ENCODE data around the gene LYRM9.
"Not testable (repeated sequence)": the region's sequence is repeated elsewhere in the genome, so short reads cannot be mapped to it uniquely, and the experiment has no call there.

LYRM9 gene

DNA sequence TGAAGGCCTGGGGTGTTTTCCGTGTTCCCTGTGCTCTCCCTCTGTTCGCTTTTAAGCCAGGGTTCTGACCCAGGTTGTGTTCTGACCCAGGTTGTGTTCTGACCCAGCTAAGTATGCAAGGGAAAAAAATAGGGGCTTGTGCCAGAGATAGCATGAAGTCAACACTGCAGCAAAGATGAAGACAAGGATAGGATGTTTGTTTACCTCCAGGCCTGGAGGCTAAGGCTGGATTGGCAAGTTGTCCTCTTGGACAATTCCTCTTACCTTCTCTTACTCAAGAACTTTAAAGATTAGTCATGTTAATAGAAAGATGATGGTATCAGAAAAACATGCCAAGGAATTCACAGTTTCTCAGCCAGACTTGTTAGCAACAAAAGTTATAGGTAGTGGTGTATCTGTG, 19.4 kb downstream of the LYRM9 start:
- DNase-seq (ENCODE audit: low spot score): no peak

DNA sequence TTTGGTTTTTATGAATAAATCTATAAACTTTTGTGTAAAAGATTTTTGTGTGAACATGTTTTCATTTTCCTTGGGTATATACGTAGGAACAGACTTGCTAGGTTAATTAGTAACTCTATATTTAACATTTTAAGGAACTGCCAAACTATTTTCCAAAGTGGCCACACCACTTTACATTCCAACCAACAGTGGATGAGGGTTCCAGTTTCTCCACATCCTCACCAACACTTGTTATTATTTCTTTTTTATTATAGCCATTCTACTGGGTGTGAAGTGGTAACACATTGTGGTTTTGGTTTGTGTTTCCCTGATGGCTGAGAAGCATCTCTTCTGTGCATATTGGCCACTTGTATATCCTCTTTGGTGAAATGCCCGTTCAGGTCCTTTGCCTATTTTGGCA, 20.0 kb downstream of the LYRM9 start:
- no peak for DNase-seq (ENCODE audit: low spot score)

DNA sequence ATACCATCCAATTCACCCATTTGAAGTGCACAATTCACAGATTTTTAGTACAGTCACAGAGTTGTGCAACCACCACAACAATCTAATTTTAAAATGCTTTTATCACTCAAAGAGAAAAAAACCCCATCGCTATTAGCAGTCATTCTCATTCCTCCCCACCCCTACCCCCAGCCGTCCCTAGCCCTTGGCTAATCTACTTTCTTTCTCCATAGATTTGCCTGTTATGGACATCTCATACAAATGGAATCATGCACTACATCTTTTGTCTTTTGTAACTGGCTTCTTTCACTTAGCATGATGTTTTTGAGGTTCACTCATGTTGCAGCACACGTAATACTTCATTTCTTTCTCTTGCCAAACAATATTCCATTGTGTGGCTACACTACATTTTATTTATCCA, 20.4 kb downstream of the LYRM9 start:
- DNase-seq (ENCODE audit: low spot score): no peak

DNA sequence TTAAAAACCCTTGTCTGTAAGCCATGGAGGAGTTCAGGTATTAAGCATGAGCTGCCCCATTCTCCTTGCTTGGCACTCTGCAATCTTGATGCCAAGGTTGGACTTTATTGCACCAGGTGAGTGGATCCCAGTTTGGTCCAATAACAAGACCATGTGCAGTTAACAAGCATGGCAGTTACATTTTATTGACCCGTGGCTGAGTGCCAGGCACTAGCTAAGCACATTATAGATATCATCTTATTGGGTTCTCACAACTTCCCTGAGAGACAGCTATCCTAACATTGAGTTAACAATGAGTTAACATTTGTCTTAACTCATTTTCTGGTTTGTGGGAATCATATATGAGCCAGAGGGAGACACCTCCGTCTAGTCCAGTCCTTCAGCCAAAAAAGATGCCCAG, 21.8 kb downstream of the LYRM9 start:
- no peak for DNase-seq (ENCODE audit: low spot score)

DNA sequence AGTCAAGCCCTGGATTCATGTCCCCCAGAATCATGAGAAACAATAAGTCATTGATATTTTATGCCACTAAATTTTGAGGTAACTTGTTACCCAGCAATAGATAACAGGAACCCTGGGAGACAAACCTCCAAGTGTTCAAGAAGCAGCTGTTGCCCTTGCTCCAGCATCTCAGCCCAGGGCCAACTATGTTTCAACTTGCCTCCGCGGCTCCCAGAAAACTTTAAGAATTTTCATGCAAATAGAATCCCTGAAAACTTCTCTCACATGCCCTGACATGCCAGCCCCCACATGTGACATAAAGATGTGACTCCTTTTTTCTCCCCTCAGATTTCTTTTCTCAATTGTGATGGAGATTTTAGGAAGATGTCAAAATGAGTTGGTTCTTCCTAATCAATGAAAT, 22.8 kb downstream of the LYRM9 start:
- no peak for DNase-seq (ENCODE audit: low spot score)

DNA sequence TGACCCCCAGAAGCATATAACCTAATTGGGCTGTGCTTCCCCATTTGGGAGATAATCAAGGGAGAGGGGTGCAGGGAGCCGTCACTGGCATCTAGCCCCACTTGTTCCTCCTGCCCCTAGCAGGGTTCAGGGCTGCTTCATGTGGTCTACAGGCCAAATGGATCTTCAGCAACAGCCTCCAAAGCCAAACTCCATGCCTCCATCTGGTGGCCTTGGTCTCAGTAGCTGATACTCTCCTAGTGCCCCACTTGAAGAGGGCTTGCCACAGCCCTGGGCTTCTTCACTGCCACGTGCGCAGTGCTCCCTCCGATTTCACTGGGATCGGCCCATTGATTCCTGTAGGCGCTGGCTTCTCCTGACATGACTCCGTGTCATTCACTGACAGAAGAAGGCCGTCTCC, 24.6 kb downstream of the LYRM9 start:
- no peak for DNase-seq (ENCODE audit: low spot score)

DNA sequence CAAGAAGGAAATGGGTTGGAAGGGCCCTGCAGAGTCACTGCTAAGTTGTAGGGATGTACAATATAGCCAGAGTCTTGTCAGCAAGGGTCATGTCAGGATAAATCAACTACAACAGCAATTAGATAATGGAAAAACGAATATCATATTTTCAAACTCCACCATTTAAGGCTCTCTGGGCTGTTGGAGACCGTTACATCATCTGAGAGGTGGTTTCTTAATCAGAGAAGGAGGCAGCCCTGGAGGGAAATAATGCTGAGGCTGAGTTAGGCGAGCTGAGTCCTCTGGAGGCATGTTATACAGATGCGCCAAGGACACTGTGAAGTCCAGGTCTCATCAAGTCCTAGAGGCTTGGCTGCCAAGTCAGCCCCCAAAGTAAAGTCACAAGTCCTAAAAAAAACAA, 30.3 kb downstream of the LYRM9 start:
- DNase-seq (ENCODE audit: low spot score): no peak

DNA sequence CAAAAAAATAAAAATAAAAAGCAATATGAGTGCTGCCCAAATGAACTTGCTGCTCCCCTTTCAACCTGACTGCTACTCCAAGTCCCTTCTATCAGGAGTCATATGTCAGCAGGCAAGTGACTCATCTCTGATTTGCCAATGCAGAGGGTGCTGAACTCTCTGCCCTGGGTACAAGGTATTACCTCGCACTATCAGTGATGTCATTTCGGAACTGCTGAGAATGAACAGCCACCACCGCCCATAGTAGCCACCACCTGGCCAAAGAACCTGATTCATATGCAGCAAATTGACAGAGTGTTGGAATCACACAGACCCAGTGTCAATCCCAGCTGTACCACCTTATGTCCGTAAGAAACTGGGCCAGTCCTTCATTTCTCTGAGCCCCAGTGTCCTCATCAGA, 31.2 kb downstream of the LYRM9 start:
- DNase-seq (ENCODE audit: low spot score): no peak

DNA sequence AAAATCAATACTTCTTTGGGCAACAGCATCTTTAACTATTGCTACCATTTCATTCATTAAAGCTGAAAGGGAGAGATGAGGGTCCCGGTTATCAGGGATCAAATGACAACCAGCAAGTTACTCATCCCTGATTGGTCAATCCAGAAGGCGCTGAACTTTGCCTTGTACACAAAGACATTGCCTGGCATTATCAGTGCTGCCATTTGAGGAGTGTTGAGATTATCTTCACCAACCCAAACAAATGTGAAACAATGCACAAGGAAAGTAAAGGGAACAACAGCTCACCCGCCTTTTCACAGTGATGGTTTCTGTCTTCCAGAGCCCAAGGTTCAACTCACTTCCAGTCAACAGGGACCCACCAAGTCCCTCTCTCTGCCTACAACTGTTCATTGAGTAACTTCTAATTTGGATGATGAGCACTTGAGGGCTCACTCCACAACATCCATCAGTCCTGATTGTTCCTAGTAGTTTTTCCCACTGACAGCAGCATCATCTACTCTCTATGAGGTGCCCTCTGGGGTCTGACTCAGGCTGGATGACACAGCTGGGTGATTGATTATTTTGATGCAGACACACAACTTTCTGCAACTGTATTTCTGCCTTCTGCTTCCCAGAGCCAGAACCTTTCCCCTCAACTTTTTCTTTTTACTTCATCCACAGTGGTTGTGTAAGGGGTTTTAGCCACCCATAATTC, 32.0 kb downstream of the LYRM9 start:
- no peak for DNase-seq (ENCODE audit: low spot score)

DNA sequence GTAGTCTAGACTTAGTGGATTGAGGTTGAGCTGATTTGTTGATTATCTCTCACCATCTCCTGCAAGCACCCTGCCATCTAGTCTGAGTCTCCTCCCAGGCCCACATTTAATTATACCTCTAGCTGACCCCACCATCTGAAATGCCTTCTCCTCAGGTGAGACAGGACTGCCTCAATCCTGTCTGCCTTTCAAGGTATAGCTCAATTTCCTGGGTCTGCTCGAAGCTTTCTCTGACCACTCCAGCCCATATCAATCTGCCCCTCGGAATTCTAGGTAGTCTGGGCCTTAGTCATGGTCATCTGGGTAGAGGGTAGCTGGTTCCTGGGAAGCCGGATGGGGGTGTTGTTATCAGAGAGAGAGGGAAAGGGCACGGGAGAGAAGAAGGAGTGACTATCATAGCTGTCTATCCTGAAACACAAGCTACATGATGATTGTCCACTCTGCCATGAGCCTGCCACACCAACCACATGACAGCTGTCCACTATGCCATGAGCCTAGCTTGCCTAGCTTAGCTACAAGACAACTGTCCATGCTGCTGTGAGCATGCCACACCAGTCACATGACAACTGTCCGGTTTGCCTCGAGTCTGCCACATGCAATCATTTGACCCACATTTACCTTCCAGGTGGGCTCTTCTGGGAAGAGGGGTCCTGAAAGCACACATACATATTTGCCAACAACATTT, 34.4 kb downstream of the LYRM9 start:
- no peak for DNase-seq (ENCODE audit: low spot score)

DNA sequence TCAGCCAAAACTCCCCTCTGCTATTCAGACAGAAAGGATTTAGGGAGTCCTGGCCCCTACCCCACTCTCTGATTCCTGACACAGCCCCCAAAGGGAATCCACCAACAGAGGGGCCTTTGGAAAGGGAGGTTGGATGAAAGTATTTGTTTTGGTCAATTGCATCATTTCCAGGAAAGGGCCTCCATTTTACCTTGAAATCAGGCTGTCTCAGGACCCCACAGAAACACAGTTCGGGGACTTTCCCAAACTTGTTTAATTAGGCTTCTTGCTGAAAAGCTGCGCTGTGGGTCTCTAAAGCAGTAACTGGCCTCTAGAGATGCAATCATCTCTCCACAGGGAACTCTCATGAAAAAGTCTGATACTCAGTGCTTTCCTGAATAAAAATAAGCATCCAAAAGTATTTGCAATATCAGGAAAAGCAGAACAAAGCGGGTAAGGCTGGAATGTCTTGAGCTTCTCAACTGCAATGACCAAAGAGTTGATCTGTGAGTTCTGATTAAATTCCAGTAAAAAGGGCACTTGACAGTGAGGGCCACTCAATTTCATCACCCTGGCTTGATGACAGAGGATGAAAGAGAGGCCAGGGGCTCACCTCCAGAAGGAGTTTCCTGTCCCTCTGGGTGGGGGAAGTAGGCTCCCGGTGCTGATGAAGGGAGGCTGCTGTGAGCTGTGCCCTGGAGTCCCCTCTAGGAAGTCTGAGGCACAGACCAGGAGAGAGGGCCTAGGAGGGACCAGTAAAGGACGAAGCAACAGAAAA, 36.3 kb downstream of the LYRM9 start:
- no peak for DNase-seq (ENCODE audit: low spot score)

DNA sequence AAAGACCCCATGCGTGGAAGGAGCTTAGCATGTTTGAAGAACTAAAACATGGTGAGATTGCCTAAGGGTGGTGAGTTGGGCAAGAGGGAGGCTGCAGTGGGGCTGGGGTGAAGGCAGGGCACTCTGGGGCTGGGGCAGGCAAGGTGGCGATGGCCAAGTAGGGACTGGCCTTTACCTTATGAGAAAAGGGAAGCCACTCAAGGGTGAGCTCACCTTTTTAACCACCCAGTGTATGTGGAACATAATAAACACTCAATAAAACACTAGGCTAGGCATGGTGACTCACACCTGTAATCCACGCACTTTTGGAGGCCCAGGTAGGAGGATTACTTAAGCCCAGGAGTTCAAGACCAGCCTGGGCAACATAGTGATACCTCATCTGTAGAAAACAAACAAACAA, 37.7 kb downstream of the LYRM9 start:
- DNase-seq (ENCODE audit: low spot score): no peak

DNA sequence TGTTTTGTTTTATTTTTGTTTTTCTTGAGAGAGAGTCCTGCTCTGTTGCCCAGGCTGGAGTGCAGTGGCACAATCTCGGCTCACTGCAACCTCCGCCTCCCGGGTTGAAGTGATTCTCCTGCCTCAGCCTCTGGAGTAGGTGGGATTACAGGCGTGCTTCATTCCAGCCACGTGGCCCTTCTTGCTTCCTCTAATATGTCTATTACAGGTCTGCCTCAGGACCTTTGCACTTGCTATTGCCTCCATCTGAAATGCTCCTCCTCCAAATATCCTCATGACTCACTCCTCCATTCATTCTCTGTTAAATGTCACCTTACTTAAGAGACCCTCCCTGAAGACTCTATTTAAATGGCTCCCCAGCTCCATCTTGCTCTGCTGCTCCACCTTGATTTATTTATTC, 39.0 kb downstream of the LYRM9 start:
- no peak for DNase-seq (ENCODE audit: low spot score)

DNA sequence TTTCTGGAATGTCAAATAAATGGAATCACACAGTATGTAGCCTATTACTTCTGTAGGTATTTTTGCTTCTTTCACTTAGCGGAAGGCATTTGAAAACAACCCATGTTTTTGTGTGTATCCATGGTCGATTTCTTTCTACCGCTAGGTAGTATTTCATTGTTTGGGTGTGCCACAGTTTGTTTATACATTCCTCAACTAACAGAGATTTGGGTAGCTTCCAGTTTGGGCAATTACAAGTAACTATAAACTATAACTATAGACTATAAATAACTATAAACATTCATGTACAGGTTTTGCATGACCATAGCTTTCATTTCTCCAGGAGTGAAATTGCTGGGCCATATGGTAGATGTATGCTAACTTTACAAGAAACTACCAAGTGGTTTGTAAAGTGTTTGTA, 40.1 kb downstream of the LYRM9 start:
- no peak for DNase-seq (ENCODE audit: low spot score)

DNA sequence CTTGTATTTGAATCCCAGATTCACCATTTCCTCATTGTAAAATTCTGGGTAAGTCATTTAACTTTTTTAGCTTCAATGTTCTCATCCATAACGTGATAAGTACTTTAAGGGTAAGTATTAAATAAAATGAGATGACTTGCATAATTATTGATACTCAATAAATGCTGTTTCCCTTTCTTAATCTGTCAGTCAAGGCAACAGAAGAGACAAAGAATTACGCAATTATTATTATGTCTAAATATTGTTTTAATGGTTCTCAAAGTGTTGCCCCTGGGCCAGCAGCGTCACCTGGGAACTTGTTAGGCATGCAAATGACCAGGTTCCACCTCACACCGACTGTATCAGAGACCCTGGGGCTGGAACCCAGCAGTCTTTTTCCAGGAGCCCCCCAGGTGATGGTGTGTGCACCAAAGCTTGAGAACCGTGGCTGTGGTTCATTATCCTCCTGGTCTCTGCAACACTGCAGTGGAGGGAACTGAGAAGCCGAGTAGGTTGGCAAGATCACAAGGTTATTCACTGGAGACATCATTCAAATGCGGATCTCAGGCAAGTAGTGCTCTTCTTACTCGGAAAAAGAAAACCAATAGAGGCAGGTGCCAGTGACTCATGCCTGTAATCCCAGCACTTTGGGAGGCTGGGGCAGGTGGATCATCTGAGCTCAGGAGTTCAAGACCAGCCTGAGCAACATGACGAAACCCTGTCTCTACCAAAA, 43.5 kb downstream of the LYRM9 start:
- DNase-seq (ENCODE audit: low spot score): no peak

DNA sequence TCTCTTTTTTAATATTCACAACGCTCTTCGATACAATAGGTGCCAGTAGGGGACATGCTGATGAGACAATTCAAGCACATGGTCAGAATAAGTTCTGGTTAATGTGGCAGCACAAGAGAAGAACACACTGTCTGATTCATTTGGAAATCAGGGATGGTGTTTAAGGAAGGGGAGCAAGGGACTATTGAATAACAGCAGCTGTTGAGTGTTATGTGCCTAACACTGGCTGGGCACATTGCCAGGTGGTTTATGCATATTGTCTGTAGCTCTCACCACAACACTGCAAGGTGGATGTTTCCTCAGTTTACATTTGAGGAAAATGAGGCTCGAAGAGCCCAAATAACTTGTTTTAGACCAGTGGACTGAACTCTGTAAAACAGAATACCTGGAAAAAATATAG, 44.2 kb downstream of the LYRM9 start:
- no peak for DNase-seq (ENCODE audit: low spot score)

DNA sequence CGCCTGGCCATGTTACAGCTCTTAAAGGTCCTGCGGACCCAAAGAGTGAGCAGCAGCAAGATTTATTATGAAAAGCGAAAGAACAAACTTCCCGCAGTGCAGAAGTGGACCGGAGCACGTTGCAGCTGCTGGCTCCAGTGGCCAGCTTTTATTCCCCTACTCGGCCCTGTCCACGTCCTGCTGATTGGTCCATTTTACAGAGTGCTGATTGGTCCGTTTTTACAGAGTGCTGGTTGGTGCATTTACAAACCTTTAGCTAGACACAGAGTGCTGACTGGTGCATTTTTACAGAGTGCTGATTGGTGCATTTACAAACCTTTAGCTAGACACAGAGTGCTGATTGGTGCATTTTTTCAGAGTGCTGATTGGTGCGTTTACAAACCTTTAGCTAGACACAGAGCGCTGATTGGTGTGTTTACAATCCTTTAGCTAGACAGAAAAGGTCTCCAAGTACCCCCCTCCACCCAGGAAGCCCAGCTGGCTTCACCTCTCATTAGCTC, 46.3 kb downstream of the LYRM9 start:
- not testable (repeated sequence) for DNase-seq (ENCODE audit: low spot score)

DNA sequence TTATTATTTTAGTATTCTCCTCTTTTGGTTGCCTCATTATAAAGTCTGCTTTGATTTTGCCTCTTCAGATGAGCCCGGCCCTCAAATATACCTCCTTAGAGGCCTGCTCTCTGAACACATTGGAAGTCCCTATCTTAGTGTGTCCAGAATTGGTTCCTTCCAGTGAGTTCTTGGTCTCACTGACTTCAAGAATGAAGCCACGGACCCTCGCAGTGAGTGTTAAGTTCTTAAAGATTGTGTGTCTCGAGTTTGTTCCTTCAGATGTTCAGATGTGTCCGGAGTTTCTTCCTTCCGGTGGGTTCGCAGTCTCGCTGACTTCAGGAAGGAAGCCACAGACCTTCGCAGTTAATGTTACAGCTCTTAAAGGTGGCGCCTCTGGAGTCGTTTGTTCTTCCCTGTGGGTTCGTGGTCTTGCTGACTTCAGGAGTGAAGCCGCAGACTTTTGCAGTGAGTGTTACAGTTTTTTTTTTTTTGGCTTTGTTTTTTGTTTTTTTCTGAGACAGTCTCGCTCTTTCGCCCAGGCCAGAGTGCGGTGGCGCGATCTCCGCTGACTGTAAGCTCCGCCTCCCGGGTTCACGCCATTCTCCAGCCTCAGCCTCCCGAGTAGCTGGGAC, 47.0 kb downstream of the LYRM9 start:
- no peak for DNase-seq (ENCODE audit: low spot score)

DNA sequence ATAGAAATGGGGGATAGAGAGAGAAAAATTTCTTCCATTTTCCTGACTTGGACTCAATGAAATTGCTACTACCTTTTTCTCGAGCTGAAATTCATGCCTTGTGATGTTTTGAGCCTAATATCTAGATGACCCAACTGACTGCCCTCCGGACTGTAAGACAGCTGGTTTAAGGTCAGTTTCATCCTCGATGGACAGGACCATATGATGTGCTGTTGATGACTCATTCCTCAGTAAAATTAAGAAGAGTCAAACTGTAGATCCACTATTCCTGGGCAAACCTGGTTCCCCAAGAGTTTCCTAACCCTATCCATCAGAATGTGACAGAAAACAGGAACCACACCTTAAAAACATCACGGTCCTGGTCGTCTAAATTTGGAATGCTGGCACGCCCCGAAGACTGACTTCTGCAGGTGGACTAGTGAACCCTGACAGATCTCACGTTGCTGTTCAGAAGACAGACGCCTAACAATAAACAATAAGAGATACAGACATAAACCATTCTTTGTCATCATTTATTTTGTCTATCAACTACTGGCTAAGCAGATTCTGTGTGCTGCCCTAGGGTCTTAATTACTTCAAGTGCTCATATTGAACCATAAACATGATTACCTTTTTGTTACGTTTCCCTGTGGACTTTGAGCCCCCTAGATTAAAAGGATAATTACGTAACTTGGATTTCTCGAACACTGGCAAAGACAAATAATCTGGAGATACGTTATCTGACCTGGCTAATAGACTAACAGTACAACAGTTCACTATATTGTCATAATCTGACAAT, 47.7 kb downstream of the LYRM9 start:
- DNase-seq (ENCODE audit: low spot score): no peak

DNA sequence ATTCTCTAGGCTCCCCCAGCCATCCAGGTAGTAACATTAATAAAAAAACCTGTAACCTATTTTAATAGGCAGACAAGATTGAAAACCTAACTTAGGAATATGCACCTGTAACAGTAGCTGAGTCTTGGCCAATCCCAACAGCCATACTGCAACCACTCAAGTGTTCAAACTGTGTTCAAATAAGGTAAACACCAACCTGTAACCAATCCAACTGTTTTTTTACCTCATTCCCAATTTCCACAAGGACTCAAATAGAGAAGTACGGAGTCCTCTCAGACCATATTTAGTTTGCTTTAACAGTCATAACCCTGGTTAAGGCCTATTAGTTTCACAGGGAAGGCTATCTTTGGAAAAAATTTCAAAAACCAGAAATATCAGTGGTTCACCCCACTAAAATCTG, 52.5 kb downstream of the LYRM9 start:
- DNase-seq (ENCODE audit: low spot score): no peak

DNA sequence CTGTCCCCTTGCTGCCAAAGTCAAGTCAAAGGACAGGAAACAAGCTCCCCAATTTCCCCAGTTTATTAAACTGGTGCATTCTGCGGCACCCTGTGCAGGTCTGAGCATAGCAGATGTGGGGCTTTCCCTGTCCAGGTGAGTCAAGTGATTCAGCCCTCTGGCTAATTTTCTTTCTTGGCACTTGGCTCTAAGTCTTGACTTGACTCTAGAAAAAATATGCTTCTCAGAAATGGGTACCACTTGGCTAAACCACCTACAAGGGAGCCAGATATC, 52.8 kb downstream of the LYRM9 start:
- DNase-seq (ENCODE audit: low spot score): not testable (repeated sequence)
